ENCODE results near the gene RFX7.

RFX7 gene

DNA sequence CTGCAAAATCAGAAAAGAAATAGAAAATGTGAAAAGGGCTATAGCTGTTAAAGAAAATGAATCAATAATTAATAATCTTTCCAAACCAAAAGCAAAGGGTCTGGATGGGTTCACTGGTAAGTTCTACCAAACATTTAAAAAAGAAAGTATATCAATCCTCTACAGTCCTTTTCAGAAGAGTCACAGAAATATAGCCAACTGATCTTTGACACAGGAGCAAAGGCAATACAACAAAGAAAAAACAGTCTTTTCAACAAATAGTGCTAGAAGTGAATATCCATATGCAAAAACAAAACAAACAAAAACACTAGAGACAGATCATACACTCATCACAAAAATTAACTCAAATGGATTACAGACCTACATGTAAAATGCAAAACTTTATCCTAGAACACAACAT is 32.6 kb downstream of the RFX7 start:
- Histone ChIP-seq H3K36me3 (ENCODE audit: insufficient read depth, low read length) (peaks cover 14% of the 10 kb centered on the region; the same call in 1 of the 2 replicates), H3K4me2 (ENCODE audit: low read depth, low read length, poor library complexity, severe bottlenecking) (no peak overlapping the region), H2AFZ (ENCODE audit: low read length) (no peak overlapping the region), H4K20me1 (ENCODE audit: insufficient read depth, low read length, poor library complexity, severe bottlenecking) (peaks cover 34% of the 10 kb centered on the region), H3K4me3 (ENCODE audit: low read length, poor library complexity, severe bottlenecking) (no peak overlapping the region), H3K4me1 (ENCODE audit: insufficient read depth, low read length, poor library complexity, severe bottlenecking) (peaks cover 13% of the 10 kb centered on the region), H3F3A (ENCODE audit: low read depth) (no peaks in the 10 kb centered on the region), H3K9me2 (replicated peaks; ENCODE audit: low read depth, low read length) (no peaks in the 10 kb centered on the region), H3K9ac (ENCODE audit: low read depth, low read length, poor library complexity, severe bottlenecking) (no peak overlapping the region), H3K79me2 (ENCODE audit: insufficient read depth, low read length) (peaks cover 86% of the 10 kb centered on the region), H3K27me3 (ENCODE audit: insufficient read depth, low read length, poor library complexity, severe bottlenecking) (no peaks in the 10 kb centered on the region), H3K9me3 (ENCODE audit: insufficient read depth, low read depth, low read length) (peaks cover 8% of the 10 kb centered on the region; the same call in 1 of the 2 replicates)
- no peak for TF ChIP-seq EZH2phosphoT487 (IDR thresholded peaks at IDR 0.05; ENCODE audit: borderline replicate concordance)
- TF ChIP-seq CTCF (conservative IDR thresholded peaks at IDR 0.05; ENCODE audit: low read length), result no peak

GRCh38 chr15:56208641-56209155 is 35.0 kb downstream of the RFX7 start:
- Histone ChIP-seq H3K9me3 (ENCODE audit: insufficient read depth, low read depth, low read length) (peaks cover 8% of the 10 kb centered on the region; the same call in 1 of the 2 replicates), H4K20me1 (ENCODE audit: insufficient read depth, low read length, poor library complexity, severe bottlenecking) (peaks cover 39% of the 10 kb centered on the region), H3K36me3 (ENCODE audit: insufficient read depth, low read length) (peaks cover 14% of the 10 kb centered on the region; the same call in 1 of the 2 replicates), H3F3A (ENCODE audit: low read depth) (no peaks in the 10 kb centered on the region), H3K4me3 (ENCODE audit: low read length, poor library complexity, severe bottlenecking) (no peak overlapping the region), H3K4me1 (ENCODE audit: insufficient read depth, low read length, poor library complexity, severe bottlenecking) (peaks cover 13% of the 10 kb centered on the region), H3K9me2 (replicated peaks; ENCODE audit: low read depth, low read length) (no peaks in the 10 kb centered on the region), H3K27me3 (ENCODE audit: insufficient read depth, low read length, poor library complexity, severe bottlenecking) (no peaks in the 10 kb centered on the region), H3K4me2 (ENCODE audit: low read depth, low read length, poor library complexity, severe bottlenecking) (no peak overlapping the region), H3K9ac (ENCODE audit: low read depth, low read length, poor library complexity, severe bottlenecking) (no peak overlapping the region), H3K79me2 (ENCODE audit: insufficient read depth, low read length) (peaks cover 97% of the 10 kb centered on the region), H2AFZ (ENCODE audit: low read length) (no peak overlapping the region)
- TF ChIP-seq EZH2phosphoT487 (IDR thresholded peaks at IDR 0.05; ENCODE audit: borderline replicate concordance), result no peak
- TF ChIP-seq CTCF (conservative IDR thresholded peaks at IDR 0.05; ENCODE audit: low read length), result no peak

- no peaks in the 10 kb centered on the region for H3K27me3 ChIP-seq (ENCODE audit: insufficient read depth, low read length, poor library complexity, severe bottlenecking)
- H3K79me2 ChIP-seq (ENCODE audit: insufficient read depth, low read length), result peaks cover 98% of the 10 kb centered on the region
- no peak overlapping the region for H3K4me3 ChIP-seq (ENCODE audit: low read length, poor library complexity, severe bottlenecking)
- peak overlapping the region; percentile 14 for H3K4me2 ChIP-seq (ENCODE audit: low read depth, low read length, poor library complexity, severe bottlenecking)
- no peak overlapping the region for H2AFZ ChIP-seq (ENCODE audit: low read length)
- H3K9ac ChIP-seq (ENCODE audit: low read depth, low read length, poor library complexity, severe bottlenecking), result no peak overlapping the region
- no peaks in the 10 kb centered on the region for H3F3A ChIP-seq (ENCODE audit: low read depth)
- peaks cover 13% of the 10 kb centered on the region for H3K4me1 ChIP-seq (ENCODE audit: insufficient read depth, low read length, poor library complexity, severe bottlenecking)
- H3K36me3 ChIP-seq (ENCODE audit: insufficient read depth, low read length), result peaks cover 12% of the 10 kb centered on the region; the same call in 1 of the 2 replicates
- no peak for TF ChIP-seq EZH2phosphoT487 (IDR thresholded peaks at IDR 0.05; ENCODE audit: borderline replicate concordance)
- no peak for TF ChIP-seq CTCF (conservative IDR thresholded peaks at IDR 0.05; ENCODE audit: low read length)
- no peaks in the 10 kb centered on the region for H3K9me2 ChIP-seq (replicated peaks; ENCODE audit: low read depth, low read length)
- peaks cover 41% of the 10 kb centered on the region for H4K20me1 ChIP-seq (ENCODE audit: insufficient read depth, low read length, poor library complexity, severe bottlenecking)
- H3K9me3 ChIP-seq (ENCODE audit: insufficient read depth, low read depth, low read length), result peaks cover 8% of the 10 kb centered on the region; the same call in 1 of the 2 replicates
Measured at GRCh38 chr15:56208185-56208584, 35.5 kb downstream of the RFX7 start.

All from Loucy (cell line).